Measurements from ENCODE around the gene PLCZ1.
A peak's percentile ranks its signal among the peaks of the same experiment; 100 is the strongest.

PLCZ1 gene

GRCh38 chr12:18755341-18755740 lies 17.5 kb upstream of the PLCZ1 start:
- Histone ChIP-seq H3K9me3 (ENCODE audit: insufficient read depth, low read length, severe bottlenecking) (no peaks in the 10 kb centered on the region), H3K27ac (ENCODE audit: low read length) (no peak overlapping the region), H3K4me1 (ENCODE audit: insufficient read depth, low read length) (no peaks in the 10 kb centered on the region), H3K27me3 (ENCODE audit: insufficient read depth, low read length, poor library complexity) (peaks cover 3% of the 10 kb centered on the region), H3K9ac (ENCODE audit: low read depth, low read length) (no peak overlapping the region), H3K4me3 (ENCODE audit: low read depth in 1 of 2, low read length in 2 of 2) (no peak overlapping the region), H3K4me2 (ENCODE audit: insufficient read depth, low read length) (no peak overlapping the region), H3K36me3 (ENCODE audit: insufficient read depth, low read length) (no peaks in the 10 kb centered on the region), H4K20me1 (ENCODE audit: insufficient read depth, low read length) (no peaks in the 10 kb centered on the region), H2AFZ (ENCODE audit: low read depth, low read length) (no peak overlapping the region), H3K79me2 (ENCODE audit: insufficient read depth, low read length) (no peaks in the 10 kb centered on the region)
- TF ChIP-seq CTCF (IDR thresholded peaks at IDR 0.05; ENCODE audit: borderline replicate concordance, extremely low read depth, low read length, poor library complexity, severe bottlenecking) (no peak), EZH2 (IDR thresholded peaks at IDR 0.05; ENCODE audit: borderline replicate concordance, low read depth, low read length, severe bottlenecking) (no peak)
- ATAC-seq (ENCODE audit: insufficient read depth, low read depth) (no peak), DNase-seq (no peak)

GRCh38 chr12:18754124-18754707 lies 16.4 kb upstream of the PLCZ1 start:
- TF ChIP-seq EZH2 (IDR thresholded peaks at IDR 0.05; ENCODE audit: borderline replicate concordance, low read depth, low read length, severe bottlenecking): no peak
- no peak for TF ChIP-seq CTCF (IDR thresholded peaks at IDR 0.05; ENCODE audit: borderline replicate concordance, extremely low read depth, low read length, poor library complexity, severe bottlenecking)
- Histone ChIP-seq H3K27me3 (ENCODE audit: insufficient read depth, low read length, poor library complexity) (peaks cover 3% of the 10 kb centered on the region), H3K4me3 (ENCODE audit: low read depth in 1 of 2, low read length in 2 of 2) (no peak overlapping the region), H3K36me3 (ENCODE audit: insufficient read depth, low read length) (no peaks in the 10 kb centered on the region), H2AFZ (ENCODE audit: low read depth, low read length) (no peak overlapping the region), H3K9me3 (ENCODE audit: insufficient read depth, low read length, severe bottlenecking) (no peaks in the 10 kb centered on the region), H3K27ac (ENCODE audit: low read length) (no peak overlapping the region), H3K79me2 (ENCODE audit: insufficient read depth, low read length) (no peaks in the 10 kb centered on the region), H3K4me1 (ENCODE audit: insufficient read depth, low read length) (no peaks in the 10 kb centered on the region), H4K20me1 (ENCODE audit: insufficient read depth, low read length) (no peaks in the 10 kb centered on the region), H3K4me2 (ENCODE audit: insufficient read depth, low read length) (no peak overlapping the region), H3K9ac (ENCODE audit: low read depth, low read length) (no peak overlapping the region)
- DNase-seq: no peak
- no peak for ATAC-seq (ENCODE audit: insufficient read depth, low read depth)

DNA sequence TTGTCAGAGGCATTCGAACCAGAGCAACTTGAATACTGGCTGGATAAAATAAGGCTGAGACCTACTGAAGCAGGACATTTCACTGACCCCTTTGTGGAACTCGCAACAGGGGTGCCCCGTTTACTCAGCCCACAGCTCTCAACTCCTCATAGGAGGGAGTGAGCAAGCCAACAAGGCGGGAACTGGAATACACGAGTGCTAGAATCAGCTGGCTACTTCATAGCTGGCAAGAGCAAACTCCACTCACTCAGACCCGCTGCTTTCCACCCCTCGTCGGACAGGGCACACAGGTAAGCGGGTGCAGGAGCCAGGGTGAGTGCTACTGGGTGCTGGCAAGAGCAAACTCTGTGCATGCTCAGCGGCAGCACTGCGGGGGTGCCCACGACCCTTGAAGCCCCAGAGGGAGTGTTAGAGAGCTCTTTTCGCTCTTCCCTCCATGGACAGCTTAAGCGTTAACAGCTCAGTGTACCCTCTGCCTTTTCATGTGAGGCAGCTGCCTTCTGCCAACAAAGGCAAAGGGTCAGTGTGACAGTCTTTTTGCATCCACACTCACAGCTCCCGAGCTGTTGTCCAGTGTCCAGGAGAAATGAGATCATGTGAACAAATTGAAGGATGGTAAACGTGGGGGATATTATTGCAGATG lies 15.8 kb upstream of the PLCZ1 start:
- Histone ChIP-seq H3K9me3 (ENCODE audit: insufficient read depth, low read length, severe bottlenecking) (no peaks in the 10 kb centered on the region), H3K27ac (ENCODE audit: low read length) (no peak overlapping the region), H3K36me3 (ENCODE audit: insufficient read depth, low read length) (no peaks in the 10 kb centered on the region), H3K4me3 (ENCODE audit: low read depth in 1 of 2, low read length in 2 of 2) (no peak overlapping the region), H3K79me2 (ENCODE audit: insufficient read depth, low read length) (no peaks in the 10 kb centered on the region), H2AFZ (ENCODE audit: low read depth, low read length) (no peak overlapping the region), H3K9ac (ENCODE audit: low read depth, low read length) (no peak overlapping the region), H3K4me1 (ENCODE audit: insufficient read depth, low read length) (no peaks in the 10 kb centered on the region), H4K20me1 (ENCODE audit: insufficient read depth, low read length) (no peaks in the 10 kb centered on the region), H3K27me3 (ENCODE audit: insufficient read depth, low read length, poor library complexity) (peaks cover 3% of the 10 kb centered on the region), H3K4me2 (ENCODE audit: insufficient read depth, low read length) (no peak overlapping the region)
- DNase-seq (no peak), ATAC-seq (ENCODE audit: insufficient read depth, low read depth) (0 out of 3 replicates have a peak, but pooled peaks have one; percentile 17)
- no peak for TF ChIP-seq EZH2 (IDR thresholded peaks at IDR 0.05; ENCODE audit: borderline replicate concordance, low read depth, low read length, severe bottlenecking)
- TF ChIP-seq CTCF (IDR thresholded peaks at IDR 0.05; ENCODE audit: borderline replicate concordance, extremely low read depth, low read length, poor library complexity, severe bottlenecking): no peak

Data from DND-41 (cell line).